GM23338 (cell line): ENCODE measurements around the gene HSPBP1. TPM values are rescaled to one million over a fixed set of nuclear protein-coding genes. Genes with fewer than 3 reads are reported as not detected.

ENCODE experiments used
- ATAC-seq: fragments of 200-7000 bp; cut with Tn5 transposase; 3 replicates; pipeline ENCODE4 v1.9.1; 2020
- DNase-seq: peaks from one replicate; pipeline ENCODE4 v3.0.0-alpha.2; 2015; ENCODE audit warnings: low spot score
- H2AFZ ChIP-seq: fragments of 200-600 bp; sonication (generic); 2 replicates; pipeline ENCODE4 v1.8.0; 2016; ENCODE audit warnings: antibody characterized with exemption, mild to moderate bottlenecking, moderate library complexity
- H3F3A ChIP-seq: fragments of 200-600 bp; sonication (generic); replicated peaks from 2 replicates; pipeline ENCODE4 v1.8.0; 2017; ENCODE audit warnings: antibody characterized with exemption, mixed run types, low read depth
- H3K27ac ChIP-seq: fragments of 200-600 bp; sonication (generic); 2 replicates; pipeline ENCODE4 v1.6.1; 2016; ENCODE audit warnings: low read depth
- H3K27me3 ChIP-seq: fragments of 200-600 bp; sonication (generic); 2 replicates; pipeline ENCODE4 v1.8.0; 2016; ENCODE audit warnings: mild to moderate bottlenecking, mixed run types, moderate library complexity; ENCODE audit not compliant: insufficient read depth
- H3K36me3 ChIP-seq: fragments of 200-600 bp; sonication (generic); 2 replicates; pipeline ENCODE4 v1.8.0; 2016; ENCODE audit warnings: mild to moderate bottlenecking; ENCODE audit not compliant: insufficient read depth
- H3K4me1 ChIP-seq: fragments of 200-600 bp; sonication (generic); 2 replicates; pipeline ENCODE4 v1.8.0; 2016; ENCODE audit warnings: mild to moderate bottlenecking, moderate library complexity; ENCODE audit not compliant: insufficient read depth
- H3K4me2 ChIP-seq: fragments of 200-600 bp; sonication (generic); 2 replicates; pipeline ENCODE4 v1.7.1; 2017; ENCODE audit warnings: mixed run types
- H3K4me3 ChIP-seq: fragments of 200-600 bp; sonication (generic); 2 replicates; pipeline ENCODE4 v1.6.1; 2016; ENCODE audit warnings: mixed run types
- H3K79me2 ChIP-seq: fragments of 200-600 bp; sonication (generic); replicated peaks from 2 replicates; pipeline ENCODE4 v1.8.0; 2017; ENCODE audit warnings: mild to moderate bottlenecking; ENCODE audit not compliant: insufficient read depth
- H3K9me2 ChIP-seq: fragments of 200-600 bp; sonication (generic); 2 replicates; pipeline ENCODE4 v1.8.0; 2017; ENCODE audit not compliant: insufficient read depth
- H4K20me1 ChIP-seq: fragments of 200-600 bp; sonication (generic); replicated peaks from 2 replicates; pipeline ENCODE4 v1.8.0; 2017; ENCODE audit warnings: mild to moderate bottlenecking; ENCODE audit not compliant: insufficient read depth
- H3K27ac Mint-ChIP-seq: 2 replicates; pipeline ENCODE4 v1.8.0; 2020; ENCODE audit warnings: inconsistent platforms, mild to moderate bottlenecking, moderate library complexity, mixed read lengths
- H3K27me3 Mint-ChIP-seq: 3 replicates; pipeline ENCODE4 v1.8.0; 2022; ENCODE audit warnings: low read depth, mild to moderate bottlenecking, moderate library complexity, mixed read lengths, inconsistent platforms; ENCODE audit not compliant: insufficient read depth, poor library complexity
- H3K36me3 Mint-ChIP-seq: 3 replicates; pipeline ENCODE4 v1.8.0; 2021; ENCODE audit warnings: low read depth, mild to moderate bottlenecking, inconsistent platforms, moderate library complexity, mixed read lengths
- H3K4me1 Mint-ChIP-seq: 3 replicates; pipeline ENCODE4 v1.8.0; 2020; ENCODE audit warnings: mild to moderate bottlenecking, inconsistent platforms, mixed read lengths
- H3K4me3 Mint-ChIP-seq: 3 replicates; pipeline ENCODE4 v1.8.0; 2021; ENCODE audit warnings: moderate library complexity, mild to moderate bottlenecking, inconsistent platforms, mixed read lengths
- H3K9me3 Mint-ChIP-seq: 3 replicates; pipeline ENCODE4 v1.8.0; 2020; ENCODE audit warnings: moderate library complexity, mild to moderate bottlenecking, inconsistent platforms, mixed read lengths
- CREB1 ChIP-seq: fragments of 250-450 bp; sonication (Bioruptor Pico); IDR thresholded peaks from 2 replicates; pipeline ENCODE4 v1.5.0; 2020; ENCODE audit warnings: low read depth, mild to moderate bottlenecking, moderate library complexity
- EZH2 ChIP-seq: fragments of 200-600 bp; sonication (generic); IDR thresholded peaks from one replicate; pipeline ENCODE4 v1.8.0; 2017; ENCODE audit warnings: antibody characterized with exemption, mild to moderate bottlenecking, low read depth; ENCODE audit not compliant: unreplicated experiment
- EZH2phosphoT487 ChIP-seq: fragments of 200-600 bp; sonication (generic); IDR thresholded peaks from one replicate; pipeline ENCODE4 v1.8.1; 2018; ENCODE audit warnings: antibody characterized with exemption; ENCODE audit not compliant: unreplicated experiment
- JUNB ChIP-seq: IDR thresholded peaks from one replicate; pipeline ENCODE4 v1.6.1; 2016; ENCODE audit warnings: antibody characterized with exemption; ENCODE audit not compliant: unreplicated experiment
- NANOG ChIP-seq: IDR thresholded peaks from 2 replicates; pipeline ENCODE4 v1.6.1; 2016; ENCODE audit warnings: antibody characterized with exemption, borderline replicate concordance
- POLR2AphosphoS5 ChIP-seq: IDR thresholded peaks from 2 replicates; pipeline ENCODE4 v1.6.1; 2016; ENCODE audit warnings: antibody characterized with exemption, low read depth
- STAT1 ChIP-seq: IDR thresholded peaks from one replicate; pipeline ENCODE4 v1.6.1; 2016; ENCODE audit warnings: antibody characterized with exemption; ENCODE audit not compliant: unreplicated experiment
- ZNF331 ChIP-seq: fragments of 250-450 bp; sonication (Bioruptor Pico); IDR thresholded peaks from 2 replicates; pipeline ENCODE4 v1.5.0; 2020; ENCODE audit warnings: low read depth, mild to moderate bottlenecking, moderate library complexity
- polyA plus RNA-seq: library from polyadenylated mRNA; unstranded; fragments of >200 nt; fragmentation: Nextera tagmentation; extraction: Ambion mirVana; gene quantifications from 2 replicates; pipeline ENCODE4 v1.2.1, GENCODE V29; 2016
- total RNA-seq: library from RNA; depleted of rRNA; stranded (reverse); fragments of >200 nt; shearing (Covaris generic); gene quantifications from 2 replicates; pipeline ENCODE4 v1.2.3, GENCODE V29; 2014
- TF ChIP-seq, protein P1 (sequence below), 2 experiments: fragments of 200-600 bp in 1 of 2; sonication (generic) in 1 of 2; conservative IDR thresholded peaks; 2 replicates each; pipeline versions ENCODE4 v1.5.1 to v1.6.1; 2016 to 2017; ENCODE audit warnings: antibody characterized with exemption in 2 of 2, low read depth in 2 of 2, mild to moderate bottlenecking in 2 of 2, moderate library complexity in 1 of 2
- TF ChIP-seq, protein P2 (sequence below): IDR thresholded peaks from one replicate; pipeline ENCODE4 v1.6.1; 2018; ENCODE audit warnings: antibody characterized with exemption; ENCODE audit not compliant: unreplicated experiment
- TF ChIP-seq, protein P3 (sequence below): IDR thresholded peaks from 2 replicates; pipeline ENCODE4 v1.6.1; 2016; ENCODE audit warnings: antibody characterized with exemption
- TF ChIP-seq, protein P4 (sequence below): fragments of 250-450 bp; sonication (Bioruptor Pico); IDR thresholded peaks from 2 replicates; pipeline ENCODE4 v1.5.0; 2020; ENCODE audit warnings: mild to moderate bottlenecking, moderate library complexity

HSPBP1 gene
- total and polyA plus RNA-seq, 2 experiments from 2014 or later: 83.6 to 91.1 TPM

DNA sequence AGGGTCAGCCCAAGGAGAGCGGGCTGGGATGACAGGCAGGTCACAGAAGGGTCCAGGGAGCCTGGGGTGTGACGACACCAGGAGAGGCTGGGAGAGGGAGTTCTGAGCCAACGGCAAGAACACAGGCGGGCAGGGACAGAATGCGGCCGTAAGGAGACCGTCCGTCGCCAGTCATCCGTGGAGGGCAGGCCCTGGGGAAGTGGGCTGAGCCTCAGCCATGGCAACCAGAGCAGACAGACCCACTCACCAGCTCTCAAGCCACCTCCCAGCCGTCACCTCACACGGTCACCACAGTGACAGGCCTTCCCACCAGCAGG is 47.7 kb downstream of the HSPBP1 start:
- DNase-seq: no peak
- Mint-ChIP-seq H3K27ac (no peak overlapping the region), H3K36me3 (peaks cover 46% of the 10 kb centered on the region)

More for the DNA sequence above, 47.7 kb downstream of the HSPBP1 start:
- no peak overlapping the region for H3K27ac ChIP-seq
- Mint-ChIP-seq H3K4me3 (no peak overlapping the region), H3K27me3 (peaks cover 6% of the 10 kb centered on the region), H3K4me1 (no peaks in the 10 kb centered on the region), H3K9me3 (no peaks in the 10 kb centered on the region)
- peaks cover 8% of the 10 kb centered on the region; the same call in 1 of the 2 replicates for H3K36me3 ChIP-seq
- ATAC-seq: no peak
- H3K79me2 ChIP-seq: no peaks in the 10 kb centered on the region
- H4K20me1 ChIP-seq: peaks cover 3% of the 10 kb centered on the region
- no peak overlapping the region for H3K4me2 ChIP-seq
- no peaks in the 10 kb centered on the region for H3K27me3 ChIP-seq
- H2AFZ ChIP-seq: no peak overlapping the region
- no peaks in the 10 kb centered on the region for H3K4me1 ChIP-seq
- H3K9me2 ChIP-seq: no peaks in the 10 kb centered on the region
- no peak overlapping the region for H3K4me3 ChIP-seq
- no peak for TF ChIP-seq EZH2
- no peak for TF ChIP-seq CREB1 (CRISPR knock-in tag)
- no peak for TF ChIP-seq JUNB
- TF ChIP-seq, protein P1, sequence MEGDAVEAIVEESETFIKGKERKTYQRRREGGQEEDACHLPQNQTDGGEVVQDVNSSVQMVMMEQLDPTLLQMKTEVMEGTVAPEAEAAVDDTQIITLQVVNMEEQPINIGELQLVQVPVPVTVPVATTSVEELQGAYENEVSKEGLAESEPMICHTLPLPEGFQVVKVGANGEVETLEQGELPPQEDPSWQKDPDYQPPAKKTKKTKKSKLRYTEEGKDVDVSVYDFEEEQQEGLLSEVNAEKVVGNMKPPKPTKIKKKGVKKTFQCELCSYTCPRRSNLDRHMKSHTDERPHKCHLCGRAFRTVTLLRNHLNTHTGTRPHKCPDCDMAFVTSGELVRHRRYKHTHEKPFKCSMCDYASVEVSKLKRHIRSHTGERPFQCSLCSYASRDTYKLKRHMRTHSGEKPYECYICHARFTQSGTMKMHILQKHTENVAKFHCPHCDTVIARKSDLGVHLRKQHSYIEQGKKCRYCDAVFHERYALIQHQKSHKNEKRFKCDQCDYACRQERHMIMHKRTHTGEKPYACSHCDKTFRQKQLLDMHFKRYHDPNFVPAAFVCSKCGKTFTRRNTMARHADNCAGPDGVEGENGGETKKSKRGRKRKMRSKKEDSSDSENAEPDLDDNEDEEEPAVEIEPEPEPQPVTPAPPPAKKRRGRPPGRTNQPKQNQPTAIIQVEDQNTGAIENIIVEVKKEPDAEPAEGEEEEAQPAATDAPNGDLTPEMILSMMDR (conservative IDR thresholded peaks at IDR 0.05; ENCODE audit: low read depth in 2 of 2): no peak
- no peak for TF ChIP-seq ZNF331 (CRISPR knock-in tag)
- TF ChIP-seq POLR2AphosphoS5: no peak
- TF ChIP-seq, protein P2, sequence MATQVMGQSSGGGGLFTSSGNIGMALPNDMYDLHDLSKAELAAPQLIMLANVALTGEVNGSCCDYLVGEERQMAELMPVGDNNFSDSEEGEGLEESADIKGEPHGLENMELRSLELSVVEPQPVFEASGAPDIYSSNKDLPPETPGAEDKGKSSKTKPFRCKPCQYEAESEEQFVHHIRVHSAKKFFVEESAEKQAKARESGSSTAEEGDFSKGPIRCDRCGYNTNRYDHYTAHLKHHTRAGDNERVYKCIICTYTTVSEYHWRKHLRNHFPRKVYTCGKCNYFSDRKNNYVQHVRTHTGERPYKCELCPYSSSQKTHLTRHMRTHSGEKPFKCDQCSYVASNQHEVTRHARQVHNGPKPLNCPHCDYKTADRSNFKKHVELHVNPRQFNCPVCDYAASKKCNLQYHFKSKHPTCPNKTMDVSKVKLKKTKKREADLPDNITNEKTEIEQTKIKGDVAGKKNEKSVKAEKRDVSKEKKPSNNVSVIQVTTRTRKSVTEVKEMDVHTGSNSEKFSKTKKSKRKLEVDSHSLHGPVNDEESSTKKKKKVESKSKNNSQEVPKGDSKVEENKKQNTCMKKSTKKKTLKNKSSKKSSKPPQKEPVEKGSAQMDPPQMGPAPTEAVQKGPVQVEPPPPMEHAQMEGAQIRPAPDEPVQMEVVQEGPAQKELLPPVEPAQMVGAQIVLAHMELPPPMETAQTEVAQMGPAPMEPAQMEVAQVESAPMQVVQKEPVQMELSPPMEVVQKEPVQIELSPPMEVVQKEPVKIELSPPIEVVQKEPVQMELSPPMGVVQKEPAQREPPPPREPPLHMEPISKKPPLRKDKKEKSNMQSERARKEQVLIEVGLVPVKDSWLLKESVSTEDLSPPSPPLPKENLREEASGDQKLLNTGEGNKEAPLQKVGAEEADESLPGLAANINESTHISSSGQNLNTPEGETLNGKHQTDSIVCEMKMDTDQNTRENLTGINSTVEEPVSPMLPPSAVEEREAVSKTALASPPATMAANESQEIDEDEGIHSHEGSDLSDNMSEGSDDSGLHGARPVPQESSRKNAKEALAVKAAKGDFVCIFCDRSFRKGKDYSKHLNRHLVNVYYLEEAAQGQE: no peak
- TF ChIP-seq, protein P3, sequence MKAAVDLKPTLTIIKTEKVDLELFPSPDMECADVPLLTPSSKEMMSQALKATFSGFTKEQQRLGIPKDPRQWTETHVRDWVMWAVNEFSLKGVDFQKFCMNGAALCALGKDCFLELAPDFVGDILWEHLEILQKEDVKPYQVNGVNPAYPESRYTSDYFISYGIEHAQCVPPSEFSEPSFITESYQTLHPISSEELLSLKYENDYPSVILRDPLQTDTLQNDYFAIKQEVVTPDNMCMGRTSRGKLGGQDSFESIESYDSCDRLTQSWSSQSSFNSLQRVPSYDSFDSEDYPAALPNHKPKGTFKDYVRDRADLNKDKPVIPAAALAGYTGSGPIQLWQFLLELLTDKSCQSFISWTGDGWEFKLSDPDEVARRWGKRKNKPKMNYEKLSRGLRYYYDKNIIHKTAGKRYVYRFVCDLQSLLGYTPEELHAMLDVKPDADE: no peak
- TF ChIP-seq, protein P4, sequence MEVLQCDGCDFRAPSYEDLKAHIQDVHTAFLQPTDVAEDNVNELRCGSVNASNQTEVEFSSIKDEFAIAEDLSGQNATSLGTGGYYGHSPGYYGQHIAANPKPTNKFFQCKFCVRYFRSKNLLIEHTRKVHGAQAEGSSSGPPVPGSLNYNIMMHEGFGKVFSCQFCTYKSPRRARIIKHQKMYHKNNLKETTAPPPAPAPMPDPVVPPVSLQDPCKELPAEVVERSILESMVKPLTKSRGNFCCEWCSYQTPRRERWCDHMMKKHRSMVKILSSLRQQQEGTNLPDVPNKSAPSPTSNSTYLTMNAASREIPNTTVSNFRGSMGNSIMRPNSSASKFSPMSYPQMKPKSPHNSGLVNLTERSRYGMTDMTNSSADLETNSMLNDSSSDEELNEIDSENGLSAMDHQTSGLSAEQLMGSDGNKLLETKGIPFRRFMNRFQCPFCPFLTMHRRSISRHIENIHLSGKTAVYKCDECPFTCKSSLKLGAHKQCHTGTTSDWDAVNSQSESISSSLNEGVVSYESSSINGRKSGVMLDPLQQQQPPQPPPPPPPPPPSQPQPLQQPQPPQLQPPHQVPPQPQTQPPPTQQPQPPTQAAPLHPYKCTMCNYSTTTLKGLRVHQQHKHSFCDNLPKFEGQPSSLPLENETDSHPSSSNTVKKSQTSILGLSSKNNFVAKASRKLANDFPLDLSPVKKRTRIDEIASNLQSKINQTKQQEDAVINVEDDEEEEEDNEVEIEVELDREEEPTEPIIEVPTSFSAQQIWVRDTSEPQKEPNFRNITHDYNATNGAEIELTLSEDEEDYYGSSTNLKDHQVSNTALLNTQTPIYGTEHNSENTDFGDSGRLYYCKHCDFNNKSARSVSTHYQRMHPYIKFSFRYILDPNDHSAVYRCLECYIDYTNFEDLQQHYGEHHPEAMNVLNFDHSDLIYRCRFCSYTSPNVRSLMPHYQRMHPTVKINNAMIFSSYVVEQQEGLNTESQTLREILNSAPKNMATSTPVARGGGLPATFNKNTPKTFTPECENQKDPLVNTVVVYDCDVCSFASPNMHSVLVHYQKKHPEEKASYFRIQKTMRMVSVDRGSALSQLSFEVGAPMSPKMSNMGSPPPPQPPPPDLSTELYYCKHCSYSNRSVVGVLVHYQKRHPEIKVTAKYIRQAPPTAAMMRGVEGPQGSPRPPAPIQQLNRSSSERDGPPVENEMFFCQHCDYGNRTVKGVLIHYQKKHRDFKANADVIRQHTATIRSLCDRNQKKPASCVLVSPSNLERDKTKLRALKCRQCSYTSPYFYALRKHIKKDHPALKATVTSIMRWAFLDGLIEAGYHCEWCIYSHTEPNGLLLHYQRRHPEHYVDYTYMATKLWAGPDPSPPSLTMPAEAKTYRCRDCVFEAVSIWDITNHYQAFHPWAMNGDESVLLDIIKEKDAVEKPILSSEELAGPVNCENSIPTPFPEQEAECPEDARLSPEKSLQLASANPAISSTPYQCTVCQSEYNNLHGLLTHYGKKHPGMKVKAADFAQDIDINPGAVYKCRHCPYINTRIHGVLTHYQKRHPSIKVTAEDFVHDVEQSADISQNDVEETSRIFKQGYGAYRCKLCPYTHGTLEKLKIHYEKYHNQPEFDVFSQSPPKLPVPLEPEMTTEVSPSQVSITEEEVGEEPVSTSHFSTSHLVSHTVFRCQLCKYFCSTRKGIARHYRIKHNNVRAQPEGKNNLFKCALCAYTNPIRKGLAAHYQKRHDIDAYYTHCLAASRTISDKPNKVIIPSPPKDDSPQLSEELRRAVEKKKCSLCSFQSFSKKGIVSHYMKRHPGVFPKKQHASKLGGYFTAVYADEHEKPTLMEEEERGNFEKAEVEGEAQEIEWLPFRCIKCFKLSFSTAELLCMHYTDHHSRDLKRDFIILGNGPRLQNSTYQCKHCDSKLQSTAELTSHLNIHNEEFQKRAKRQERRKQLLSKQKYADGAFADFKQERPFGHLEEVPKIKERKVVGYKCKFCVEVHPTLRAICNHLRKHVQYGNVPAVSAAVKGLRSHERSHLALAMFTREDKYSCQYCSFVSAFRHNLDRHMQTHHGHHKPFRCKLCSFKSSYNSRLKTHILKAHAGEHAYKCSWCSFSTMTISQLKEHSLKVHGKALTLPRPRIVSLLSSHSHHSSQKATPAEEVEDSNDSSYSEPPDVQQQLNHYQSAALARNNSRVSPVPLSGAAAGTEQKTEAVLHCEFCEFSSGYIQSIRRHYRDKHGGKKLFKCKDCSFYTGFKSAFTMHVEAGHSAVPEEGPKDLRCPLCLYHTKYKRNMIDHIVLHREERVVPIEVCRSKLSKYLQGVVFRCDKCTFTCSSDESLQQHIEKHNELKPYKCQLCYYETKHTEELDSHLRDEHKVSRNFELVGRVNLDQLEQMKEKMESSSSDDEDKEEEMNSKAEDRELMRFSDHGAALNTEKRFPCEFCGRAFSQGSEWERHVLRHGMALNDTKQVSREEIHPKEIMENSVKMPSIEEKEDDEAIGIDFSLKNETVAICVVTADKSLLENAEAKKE (CRISPR knock-in tag): no peak
- TF ChIP-seq STAT1: no peak
- TF ChIP-seq NANOG: no peak
- no peak for TF ChIP-seq EZH2phosphoT487
- no peaks in the 10 kb centered on the region for H3F3A ChIP-seq
